Fibroblast of pulmonary artery (primary cell): ENCODE data around the gene WDR91.
"Not testable (repeated sequence)": the region's sequence is repeated elsewhere in the genome, so short reads cannot be mapped to it uniquely, and the experiment has no call there.

ENCODE experiments used
- DNase-seq: peaks from one replicate; pipeline ENCODE4 v3.0.0-alpha.2; 2010; ENCODE audit warnings: low read depth
- H3K4me3 ChIP-seq: replicated peaks from 2 replicates; pipeline ENCODE4 v1.5.1; 2011; ENCODE audit warnings: low read depth, mild to moderate bottlenecking, control low read depth, low read length, moderate library complexity
- CTCF ChIP-seq: IDR thresholded peaks from 2 replicates; pipeline ENCODE4 v1.5.1; 2011; ENCODE audit warnings: mild to moderate bottlenecking, control low read depth, low read length, inconsistent platforms; ENCODE audit errors: missing control alignments

Gene WDR91

GRCh38 chr7:135179321-135179925, 31.9 kb downstream of the WDR91 start:
- no peak for DNase-seq
- TF ChIP-seq CTCF: no peak
- H3K4me3 ChIP-seq: no peak overlapping the region

GRCh38 chr7:135178364-135178763, 33.0 kb downstream of the WDR91 start:
- no peak for TF ChIP-seq CTCF
- DNase-seq: no peak
- H3K4me3 ChIP-seq: no peak overlapping the region

GRCh38 chr7:135177028-135177696, 34.2 kb downstream of the WDR91 start:
- H3K4me3 ChIP-seq: no peak overlapping the region
- no peak for TF ChIP-seq CTCF
- no peak for DNase-seq

- H3K4me3 ChIP-seq: no peak overlapping the region
- TF ChIP-seq CTCF: no peak
- no peak for DNase-seq
Observed at GRCh38 chr7:135175931-135176330, 35.4 kb downstream of the WDR91 start.

- H3K4me3 ChIP-seq: no peak overlapping the region
- no peak for TF ChIP-seq CTCF
- no peak for DNase-seq
Observed at GRCh38 chr7:135174941-135175340, 36.4 kb downstream of the WDR91 start.

GRCh38 chr7:135173916-135174315, 37.4 kb downstream of the WDR91 start:
- not testable (repeated sequence) for DNase-seq, H3K4me3 ChIP-seq

- H3K4me3 ChIP-seq: not testable (repeated sequence)
- DNase-seq: peak; percentile 27
Observed at GRCh38 chr7:135171581-135172291, 39.6 kb downstream of the WDR91 start.

- not testable (repeated sequence) for DNase-seq
- H3K4me3 ChIP-seq: peak overlapping the region; percentile 68
Observed at GRCh38 chr7:135170998-135171481, 40.3 kb downstream of the WDR91 start.
